Measurements from ENCODE around the gene HDLBP.

GRCh38 chr2:241358470-241358869 lies 43.0 kb upstream of the HDLBP start:
- TF ChIP-seq EZH2 (IDR thresholded peaks at IDR 0.05; ENCODE audit: insufficient read depth, low read length) (no peak), CTCF (IDR thresholded peaks at IDR 0.05; ENCODE audit: insufficient read depth, low read depth, low read length) (no peak)

Measured in astrocyte (in vitro differentiated cells and primary cell).